HG03097 (cell line): ENCODE measurements around the gene GCLC.

Experiments
- ATAC-seq: cut with Tn5 transposase; IDR thresholded peaks from one replicate; pipeline ENCODE4 v1.9.1; 2021; ENCODE audit not compliant: unreplicated experiment, low FRiP score

The GCLC gene

GRCh38 chr6:53461041-53461656 lies 83.8 kb downstream of the GCLC start:
- ATAC-seq: no peak

- ATAC-seq: no peak
Observed at GRCh38 chr6:53458105-53458866, 86.6 kb downstream of the GCLC start.

- ATAC-seq: no peak
Observed at GRCh38 chr6:53456809-53457208, 88.1 kb downstream of the GCLC start.

DNA sequence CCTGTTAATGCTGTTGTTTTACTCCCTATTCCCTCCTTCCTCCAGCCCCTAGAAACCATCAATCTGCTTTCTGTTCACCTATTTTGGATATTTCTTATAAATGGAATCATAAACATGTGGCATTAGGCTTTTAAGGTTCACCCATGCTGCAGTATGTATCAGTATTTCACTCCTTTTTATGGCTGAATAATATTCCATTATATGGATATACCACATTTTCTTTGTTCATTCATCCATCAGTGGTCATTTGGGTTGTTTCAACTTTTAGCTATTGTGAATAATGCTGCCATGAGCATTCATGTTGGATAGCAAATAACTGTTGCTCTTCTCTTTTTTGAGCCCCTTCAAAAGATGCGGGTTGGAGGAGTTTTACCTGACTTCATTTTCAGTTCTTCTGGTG lies 89.2 kb downstream of the GCLC start:
- no peak for ATAC-seq

- ATAC-seq: no peak
Observed at GRCh38 chr6:53451165-53451564, 93.7 kb downstream of the GCLC start.

- no peak for ATAC-seq
Observed at GRCh38 chr6:53447865-53448264, 97.0 kb downstream of the GCLC start.
